K562 (cell line): ENCODE measurements around the gene ATP2A1. TPM values are rescaled to one million over a fixed set of nuclear protein-coding genes. Genes with fewer than 3 reads are reported as not detected.

ENCODE experiments used
- ESRRB ChIP-seq: fragments of 250-450 bp; sonication (Bioruptor Pico); IDR thresholded peaks from 2 replicates; pipeline ENCODE4 v1.5.0; 2020; ENCODE audit warnings: mild to moderate bottlenecking, moderate library complexity, borderline replicate concordance
- EZH2 ChIP-seq: IDR thresholded peaks from 2 replicates; pipeline ENCODE4 v1.6.1; 2012; ENCODE audit warnings: low read depth, mild to moderate bottlenecking, inconsistent platforms, low read length, borderline replicate concordance
- FOXA3 ChIP-seq, 2 experiments: fragments of 450-650 bp in 1 of 2; sonication (generic) in 1 of 2; formaldehyde crosslinking; IDR thresholded peaks in 1 of 2; conservative IDR thresholded peaks in 1 of 2; 2 replicates each; pipeline versions ENCODE4 v1.4.0 to v1.8.0; 2020 to 2022; ENCODE audit warnings: mild to moderate bottlenecking in 2 of 2, missing genetic modification reagents in 1 of 2
- HEY1 ChIP-seq: fragments of 250-450 bp; sonication (Bioruptor Pico); IDR thresholded peaks from 2 replicates; pipeline ENCODE4 v1.5.0; 2020; ENCODE audit warnings: mild to moderate bottlenecking, moderate library complexity, borderline replicate concordance
- MXI1 ChIP-seq: IDR thresholded peaks from 2 replicates; pipeline ENCODE4 v1.6.1; 2011; ENCODE audit warnings: low read depth, mild to moderate bottlenecking, improper control_type of control experiment, low read length
- NEUROD1 ChIP-seq: fragments of 150-350 bp; IDR thresholded peaks from 2 replicates; pipeline ENCODE4 v1.6.1; 2014; ENCODE audit warnings: borderline replicate concordance, low read length, low read depth; ENCODE audit not compliant: partially characterized antibody
- NFIX ChIP-seq: fragments of 250-450 bp; sonication (Bioruptor Pico); IDR thresholded peaks from 2 replicates; pipeline ENCODE4 v1.4.0; 2020; ENCODE audit warnings: low read depth, mild to moderate bottlenecking, moderate library complexity
- ZC3H11A ChIP-seq: IDR thresholded peaks from 2 replicates; pipeline ENCODE4 v1.6.1; 2012; ENCODE audit warnings: low read depth, low read length, improper control_type of control experiment
- ZNF217 ChIP-seq: sonication (generic); formaldehyde crosslinking; IDR thresholded peaks from 2 replicates; pipeline ENCODE4 v1.8.0; 2022; ENCODE audit warnings: mild to moderate bottlenecking, missing genetic modification reagents
- polyA plus RNA-seq, 8 experiments: library from polyadenylated mRNA; depleted of rRNA in 4 of 8; stranded (reverse) in 5 of 8; unstranded in 3 of 8; fragments of >200 nt; fragmentation: Nextera tagmentation in 2 of 8; fragmentation: Illumina TruSeq in 1 of 8; extraction: Ambion mirVana in 2 of 8; extraction: Trizol in 1 of 8; gene quantifications; 2 replicates each; pipeline versions ENCODE4 v1.2.1 to v1.2.3, GENCODE V29; 2011 to 2014; ENCODE audit warnings: inconsistent platforms in 1 of 8, missing spikeins in 1 of 8
- total RNA-seq, 7 experiments: library from RNA; depleted of rRNA in 6 of 7; stranded (reverse); fragments of >200 nt in 6 of 7; fragmentation: Illumina TruSeq in 2 of 7; extraction: Trizol in 2 of 7; gene quantifications; 2 replicates each; pipeline versions ENCODE4 v1.2.1 to v1.2.3, GENCODE V29; 2011 to 2021; ENCODE audit warnings: low replicate concordance in 1 of 7
- TF ChIP-seq, protein P1 (sequence below): sonication (generic); formaldehyde crosslinking; IDR thresholded peaks from 2 replicates; pipeline ENCODE4 v1.8.0; 2022; ENCODE audit warnings: mild to moderate bottlenecking, missing genetic modification reagents
- TF ChIP-seq, protein P2 (sequence below): fragments of 250-450 bp; sonication (Bioruptor Pico); IDR thresholded peaks from 2 replicates; pipeline ENCODE4 v1.4.0; 2020; ENCODE audit warnings: mild to moderate bottlenecking, moderate library complexity
- TF ChIP-seq, protein P3 (sequence below), 2 experiments: fragments of 450-650 bp in 1 of 2; sonication (generic) in 1 of 2; formaldehyde crosslinking in 1 of 2; IDR thresholded peaks; 2 replicates each; pipeline versions ENCODE4 v1.7.1 to v1.9.0; 2016 to 2022; ENCODE audit warnings: inconsistent platforms in 1 of 2, mild to moderate bottlenecking in 1 of 2, missing genetic modification reagents in 1 of 2

Gene ATP2A1
- total and polyA plus RNA-seq, 9 of the 15 experiments (the other 6 are each of a cell fraction or from before 2014, with no cell fraction given), result 0.25 to 2.6 (median 0.65) TPM

DNA sequence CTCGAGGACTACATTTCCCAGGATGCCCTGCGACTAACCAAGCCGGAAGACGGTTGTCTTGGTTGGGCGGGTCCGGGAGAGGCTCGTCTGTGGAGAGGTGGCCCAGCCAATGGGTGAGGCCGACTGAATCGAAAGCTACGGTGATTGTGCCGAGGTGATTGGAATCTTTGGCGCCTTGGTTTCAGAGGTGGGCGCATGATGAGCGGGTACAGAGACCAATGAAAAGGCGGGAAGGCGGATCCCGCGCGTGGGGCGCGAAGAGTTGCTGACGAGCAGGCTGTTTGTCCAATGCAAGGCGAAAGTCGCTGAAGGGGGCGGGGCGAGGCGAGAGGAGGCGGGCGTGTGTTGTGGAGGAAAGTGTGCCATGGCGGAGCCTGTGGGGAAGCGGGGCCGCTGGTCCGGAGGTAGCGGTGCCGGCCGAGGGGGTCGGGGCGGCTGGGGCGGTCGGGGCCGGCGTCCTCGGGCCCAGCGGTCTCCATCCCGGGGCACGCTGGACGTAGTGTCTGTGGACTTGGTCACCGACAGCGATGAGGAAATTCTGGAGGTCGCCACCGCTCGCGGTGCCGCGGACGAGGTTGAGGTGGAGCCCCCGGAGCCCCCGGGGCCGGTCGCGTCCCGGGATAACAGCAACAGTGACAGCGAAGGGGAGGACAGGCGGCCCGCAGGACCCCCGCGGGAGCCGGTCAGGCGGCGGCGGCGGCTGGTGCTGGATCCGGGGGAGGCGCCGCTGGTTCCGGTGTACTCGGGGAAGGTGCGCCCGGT lies 72.5 kb downstream of the ATP2A1 start, which contains the start of gene NFATC2IP (continued):
- TF ChIP-seq, protein P1, sequence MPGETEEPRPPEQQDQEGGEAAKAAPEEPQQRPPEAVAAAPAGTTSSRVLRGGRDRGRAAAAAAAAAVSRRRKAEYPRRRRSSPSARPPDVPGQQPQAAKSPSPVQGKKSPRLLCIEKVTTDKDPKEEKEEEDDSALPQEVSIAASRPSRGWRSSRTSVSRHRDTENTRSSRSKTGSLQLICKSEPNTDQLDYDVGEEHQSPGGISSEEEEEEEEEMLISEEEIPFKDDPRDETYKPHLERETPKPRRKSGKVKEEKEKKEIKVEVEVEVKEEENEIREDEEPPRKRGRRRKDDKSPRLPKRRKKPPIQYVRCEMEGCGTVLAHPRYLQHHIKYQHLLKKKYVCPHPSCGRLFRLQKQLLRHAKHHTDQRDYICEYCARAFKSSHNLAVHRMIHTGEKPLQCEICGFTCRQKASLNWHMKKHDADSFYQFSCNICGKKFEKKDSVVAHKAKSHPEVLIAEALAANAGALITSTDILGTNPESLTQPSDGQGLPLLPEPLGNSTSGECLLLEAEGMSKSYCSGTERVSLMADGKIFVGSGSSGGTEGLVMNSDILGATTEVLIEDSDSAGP (CRISPR knock-in tag), result no peak
- no peak for TF ChIP-seq EZH2
- TF ChIP-seq NFIX (CRISPR knock-in tag), result no peak
- TF ChIP-seq, protein P2, sequence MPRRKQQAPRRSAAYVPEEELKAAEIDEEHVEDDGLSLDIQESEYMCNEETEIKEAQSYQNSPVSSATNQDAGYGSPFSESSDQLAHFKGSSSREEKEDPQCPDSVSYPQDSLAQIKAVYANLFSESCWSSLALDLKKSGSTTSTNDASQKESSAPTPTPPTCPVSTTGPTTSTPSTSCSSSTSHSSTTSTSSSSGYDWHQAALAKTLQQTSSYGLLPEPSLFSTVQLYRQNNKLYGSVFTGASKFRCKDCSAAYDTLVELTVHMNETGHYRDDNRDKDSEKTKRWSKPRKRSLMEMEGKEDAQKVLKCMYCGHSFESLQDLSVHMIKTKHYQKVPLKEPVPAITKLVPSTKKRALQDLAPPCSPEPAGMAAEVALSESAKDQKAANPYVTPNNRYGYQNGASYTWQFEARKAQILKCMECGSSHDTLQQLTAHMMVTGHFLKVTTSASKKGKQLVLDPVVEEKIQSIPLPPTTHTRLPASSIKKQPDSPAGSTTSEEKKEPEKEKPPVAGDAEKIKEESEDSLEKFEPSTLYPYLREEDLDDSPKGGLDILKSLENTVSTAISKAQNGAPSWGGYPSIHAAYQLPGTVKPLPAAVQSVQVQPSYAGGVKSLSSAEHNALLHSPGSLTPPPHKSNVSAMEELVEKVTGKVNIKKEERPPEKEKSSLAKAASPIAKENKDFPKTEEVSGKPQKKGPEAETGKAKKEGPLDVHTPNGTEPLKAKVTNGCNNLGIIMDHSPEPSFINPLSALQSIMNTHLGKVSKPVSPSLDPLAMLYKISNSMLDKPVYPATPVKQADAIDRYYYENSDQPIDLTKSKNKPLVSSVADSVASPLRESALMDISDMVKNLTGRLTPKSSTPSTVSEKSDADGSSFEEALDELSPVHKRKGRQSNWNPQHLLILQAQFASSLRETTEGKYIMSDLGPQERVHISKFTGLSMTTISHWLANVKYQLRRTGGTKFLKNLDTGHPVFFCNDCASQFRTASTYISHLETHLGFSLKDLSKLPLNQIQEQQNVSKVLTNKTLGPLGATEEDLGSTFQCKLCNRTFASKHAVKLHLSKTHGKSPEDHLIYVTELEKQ (CRISPR knock-in tag), result no peak
- TF ChIP-seq ESRRB, result no peak
- no peak for TF ChIP-seq HEY1
- no peak for TF ChIP-seq ZNF217
- peak; percentile 57; the same call in 1 of the 2 replicates for TF ChIP-seq MXI1
- no peak for TF ChIP-seq FOXA3 (CRISPR knock-in tag; conservative IDR thresholded peaks at IDR 0.05 in 1 of 2, IDR thresholded peaks at IDR 0.05 in 1 of 2)
- TF ChIP-seq NEUROD1, result peak; percentile 95
- TF ChIP-seq ZC3H11A, result no peak
- TF ChIP-seq, protein P3, sequence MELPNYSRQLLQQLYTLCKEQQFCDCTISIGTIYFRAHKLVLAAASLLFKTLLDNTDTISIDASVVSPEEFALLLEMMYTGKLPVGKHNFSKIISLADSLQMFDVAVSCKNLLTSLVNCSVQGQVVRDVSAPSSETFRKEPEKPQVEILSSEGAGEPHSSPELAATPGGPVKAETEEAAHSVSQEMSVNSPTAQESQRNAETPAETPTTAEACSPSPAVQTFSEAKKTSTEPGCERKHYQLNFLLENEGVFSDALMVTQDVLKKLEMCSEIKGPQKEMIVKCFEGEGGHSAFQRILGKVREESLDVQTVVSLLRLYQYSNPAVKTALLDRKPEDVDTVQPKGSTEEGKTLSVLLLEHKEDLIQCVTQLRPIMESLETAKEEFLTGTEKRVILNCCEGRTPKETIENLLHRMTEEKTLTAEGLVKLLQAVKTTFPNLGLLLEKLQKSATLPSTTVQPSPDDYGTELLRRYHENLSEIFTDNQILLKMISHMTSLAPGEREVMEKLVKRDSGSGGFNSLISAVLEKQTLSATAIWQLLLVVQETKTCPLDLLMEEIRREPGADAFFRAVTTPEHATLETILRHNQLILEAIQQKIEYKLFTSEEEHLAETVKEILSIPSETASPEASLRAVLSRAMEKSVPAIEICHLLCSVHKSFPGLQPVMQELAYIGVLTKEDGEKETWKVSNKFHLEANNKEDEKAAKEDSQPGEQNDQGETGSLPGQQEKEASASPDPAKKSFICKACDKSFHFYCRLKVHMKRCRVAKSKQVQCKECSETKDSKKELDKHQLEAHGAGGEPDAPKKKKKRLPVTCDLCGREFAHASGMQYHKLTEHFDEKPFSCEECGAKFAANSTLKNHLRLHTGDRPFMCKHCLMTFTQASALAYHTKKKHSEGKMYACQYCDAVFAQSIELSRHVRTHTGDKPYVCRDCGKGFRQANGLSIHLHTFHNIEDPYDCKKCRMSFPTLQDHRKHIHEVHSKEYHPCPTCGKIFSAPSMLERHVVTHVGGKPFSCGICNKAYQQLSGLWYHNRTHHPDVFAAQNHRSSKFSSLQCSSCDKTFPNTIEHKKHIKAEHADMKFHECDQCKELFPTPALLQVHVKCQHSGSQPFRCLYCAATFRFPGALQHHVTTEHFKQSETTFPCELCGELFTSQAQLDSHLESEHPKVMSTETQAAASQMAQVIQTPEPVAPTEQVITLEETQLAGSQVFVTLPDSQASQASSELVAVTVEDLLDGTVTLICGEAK (IDR thresholded peaks at IDR 0.05), result peak; percentile 94
- TF ChIP-seq, protein P3 (CRISPR knock-in tag; IDR thresholded peaks at IDR 0.05), result no peak
